ENCODE results near the gene MOB3B. TPM values are rescaled to one million over a fixed set of nuclear protein-coding genes. Genes with fewer than 3 reads are reported as not detected.

Gene MOB3B
- total RNA-seq, 1 donor from 2014 or later, result 9.4 TPM

GRCh38 chr9:27541740-27542139 lies 12.1 kb upstream of the MOB3B start:
- DNase-seq (ENCODE audit: low spot score), result no peak

- no peak for DNase-seq (ENCODE audit: low spot score)
These were observed 10.9 kb upstream of the MOB3B start for GRCh38 chr9:27540502-27540901.

GRCh38 chr9:27539479-27540441 lies 10.1 kb upstream of the MOB3B start:
- DNase-seq (ENCODE audit: low spot score), result no peak

GRCh38 chr9:27538647-27539046 lies 9.0 kb upstream of the MOB3B start:
- DNase-seq (ENCODE audit: low spot score), result no peak

GRCh38 chr9:27537756-27538155 lies 8.1 kb upstream of the MOB3B start:
- DNase-seq (ENCODE audit: low spot score), result no peak

GRCh38 chr9:27537027-27537435 lies 7.4 kb upstream of the MOB3B start:
- no peak for DNase-seq (ENCODE audit: low spot score)

- DNase-seq (ENCODE audit: low spot score), result no peak
These were observed 6.6 kb upstream of the MOB3B start for GRCh38 chr9:27536168-27536567.

GRCh38 chr9:27535701-27536118 lies 6.1 kb upstream of the MOB3B start:
- no peak for DNase-seq (ENCODE audit: low spot score)

GRCh38 chr9:27534658-27535209 lies 5.1 kb upstream of the MOB3B start:
- no peak for DNase-seq (ENCODE audit: low spot score)

- DNase-seq (ENCODE audit: low spot score), result no peak
These were observed 4.5 kb upstream of the MOB3B start for GRCh38 chr9:27534131-27534530.

- DNase-seq (ENCODE audit: low spot score), result no peak
These were observed 3.7 kb upstream of the MOB3B start for GRCh38 chr9:27533311-27533710.

GRCh38 chr9:27532046-27532445 lies 2.4 kb upstream of the MOB3B start:
- DNase-seq (ENCODE audit: low spot score), result no peak

- DNase-seq (ENCODE audit: low spot score), result no peak
These were observed 1.5 kb upstream of the MOB3B start for GRCh38 chr9:27530915-27531755.

- peak; percentile 58 for DNase-seq (ENCODE audit: low spot score)
These were observed 713 bp downstream of the MOB3B start for GRCh38 chr9:27528886-27529315.

- peak; percentile 78 for DNase-seq (ENCODE audit: low spot score)
These were observed 1.3 kb downstream of the MOB3B start for GRCh38 chr9:27528076-27528885.

- DNase-seq (ENCODE audit: low spot score), result no peak
These were observed 1.9 kb downstream of the MOB3B start for GRCh38 chr9:27527702-27528075.

GRCh38 chr9:27524236-27524635 lies 5.4 kb downstream of the MOB3B start, which contains the start of gene IFNK:
Gene IFNK (plus strand): TSS chr9:27524290. CDS start chr9:27524337, 47 bp downstream.
- no peak for DNase-seq (ENCODE audit: low spot score)

GRCh38 chr9:27523141-27523540 lies 6.5 kb downstream of the MOB3B start:
- DNase-seq (ENCODE audit: low spot score), result no peak

- no peak for DNase-seq (ENCODE audit: low spot score)
These were observed 8.6 kb downstream of the MOB3B start for GRCh38 chr9:27520986-27521385.

- DNase-seq (ENCODE audit: low spot score), result no peak
These were observed 9.8 kb downstream of the MOB3B start for GRCh38 chr9:27519466-27520465.
